ENCODE results near the gene WASHC4.

GRCh38 chr12:105071981-105072380 is 35.5 kb upstream of the WASHC4 start:
- no peak for TF ChIP-seq CTCF (conservative IDR thresholded peaks at IDR 0.05; ENCODE audit: low read length)
- no peak for TF ChIP-seq EZH2phosphoT487 (IDR thresholded peaks at IDR 0.05; ENCODE audit: borderline replicate concordance)
